NCI-H146 treated with DMSO at 0.1 percent for 48 hours (cell line): ENCODE data around the gene CD247.

ENCODE experiments used
- DNase-seq: peaks from one replicate; lab custom pipeline; 2025; ENCODE audit not compliant: unreplicated experiment; lab: John Stamatoyannopoulos, UW

The CD247 gene

DNA sequence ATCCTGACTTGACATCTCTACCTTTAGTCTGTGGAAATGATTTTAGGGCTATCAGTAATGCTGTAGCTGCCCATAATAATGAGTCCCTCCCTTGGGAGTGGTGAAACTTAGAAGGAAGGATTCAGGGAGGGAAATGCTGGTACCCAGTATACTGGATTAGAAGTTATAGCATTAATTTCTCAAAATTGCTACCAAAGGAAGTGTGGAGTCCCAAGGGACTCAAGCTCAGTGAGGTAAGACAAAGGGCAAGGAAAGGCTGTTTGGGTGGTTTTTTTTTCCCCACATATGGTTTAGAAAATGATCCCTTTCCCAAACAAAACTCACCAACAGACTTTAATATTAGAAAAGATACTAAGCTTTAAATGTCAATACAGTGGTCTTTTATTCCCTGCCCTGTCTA is 99.9 kb downstream of the CD247 start:
- DNase-seq = no peak

DNA sequence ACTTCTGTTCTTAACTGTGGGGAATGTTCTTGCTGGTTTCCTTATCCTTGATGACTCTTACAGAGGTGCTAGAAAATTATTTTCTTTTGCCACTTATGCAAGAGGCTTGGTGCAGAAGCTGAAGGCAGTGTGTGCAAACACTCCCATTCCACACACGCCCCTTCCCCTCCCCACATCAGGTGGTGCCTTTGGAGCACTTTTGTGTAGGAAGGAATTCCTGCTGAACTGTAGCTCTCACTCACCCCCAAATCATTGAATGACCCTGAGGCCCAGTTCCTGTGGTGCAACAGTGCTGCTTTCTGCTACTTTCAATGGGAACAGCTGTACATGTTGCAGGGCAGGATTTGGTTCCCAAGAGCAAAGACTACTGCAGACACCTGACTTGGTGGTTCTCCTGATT is 101.8 kb downstream of the CD247 start:
- DNase-seq = no peak

DNA sequence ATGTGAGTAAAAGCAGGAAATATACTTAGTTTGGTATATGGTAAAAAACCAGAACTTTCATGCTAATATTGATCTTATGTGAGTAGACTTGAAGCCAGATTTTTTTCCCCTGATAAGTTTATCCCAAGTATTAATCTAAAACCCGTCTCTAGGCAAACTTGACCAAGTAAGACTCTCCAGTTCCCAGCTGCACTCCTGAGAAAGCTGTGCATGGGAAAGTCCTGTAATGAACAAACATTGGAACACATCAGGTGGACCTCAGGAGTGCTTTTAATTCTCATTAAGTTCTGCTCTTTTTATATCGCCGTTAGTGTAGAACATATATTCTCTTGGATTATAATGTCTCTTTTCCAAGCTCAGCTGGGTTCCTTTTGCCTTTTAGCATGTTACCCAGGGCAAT is 105.0 kb downstream of the CD247 start:
- DNase-seq = no peak

- DNase-seq = no peak
These were observed 105.4 kb downstream of the CD247 start for GRCh38 chr1:167412920-167413319.

- no peak for DNase-seq
These were observed 106.3 kb downstream of the CD247 start for GRCh38 chr1:167412072-167412471.

DNA sequence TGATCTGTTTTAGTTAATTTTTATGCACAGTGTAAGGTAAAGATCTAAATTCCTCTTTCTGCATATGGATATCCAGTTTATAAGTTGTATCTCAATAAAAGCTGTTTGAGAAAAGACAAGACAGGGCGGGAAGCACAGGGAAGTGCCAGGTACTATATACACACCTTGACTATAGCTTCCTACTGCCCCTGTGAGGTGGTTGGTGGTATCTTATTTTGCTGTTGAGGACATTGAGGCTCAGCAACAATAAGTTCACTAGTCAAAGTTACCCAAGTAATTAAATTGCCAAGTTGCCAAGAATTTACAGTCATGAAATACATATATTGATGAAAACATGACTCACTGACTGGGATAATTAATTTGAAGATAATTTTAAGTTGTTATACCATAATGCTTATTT is 109.1 kb downstream of the CD247 start:
- DNase-seq = no peak

DNA sequence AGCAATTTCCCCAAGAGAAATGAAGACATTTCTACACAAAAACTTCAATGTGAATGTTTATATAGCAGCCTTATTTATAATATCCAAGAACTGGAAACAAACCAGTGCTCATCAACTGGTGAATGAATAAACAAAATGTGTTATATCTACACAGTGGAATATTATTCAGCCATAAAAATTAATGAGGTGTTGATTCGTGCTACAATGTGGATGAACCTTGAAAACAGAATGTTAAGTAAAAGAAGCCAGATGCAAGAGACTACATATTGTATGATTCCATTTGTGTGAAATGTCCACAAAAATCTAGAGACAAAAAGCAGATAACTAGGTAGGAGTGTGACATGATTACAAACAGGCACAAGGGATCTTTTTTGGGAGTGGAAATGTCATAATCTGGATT is 110.0 kb downstream of the CD247 start:
- DNase-seq = no peak

- DNase-seq = no peak
These were observed 113.4 kb downstream of the CD247 start for GRCh38 chr1:167404908-167405307.

GRCh38 chr1:167404161-167404888 is 114.0 kb downstream of the CD247 start:
- no peak for DNase-seq

- peak; percentile 86 for DNase-seq
These were observed 117.0 kb downstream of the CD247 start for GRCh38 chr1:167401260-167401873.

DNA sequence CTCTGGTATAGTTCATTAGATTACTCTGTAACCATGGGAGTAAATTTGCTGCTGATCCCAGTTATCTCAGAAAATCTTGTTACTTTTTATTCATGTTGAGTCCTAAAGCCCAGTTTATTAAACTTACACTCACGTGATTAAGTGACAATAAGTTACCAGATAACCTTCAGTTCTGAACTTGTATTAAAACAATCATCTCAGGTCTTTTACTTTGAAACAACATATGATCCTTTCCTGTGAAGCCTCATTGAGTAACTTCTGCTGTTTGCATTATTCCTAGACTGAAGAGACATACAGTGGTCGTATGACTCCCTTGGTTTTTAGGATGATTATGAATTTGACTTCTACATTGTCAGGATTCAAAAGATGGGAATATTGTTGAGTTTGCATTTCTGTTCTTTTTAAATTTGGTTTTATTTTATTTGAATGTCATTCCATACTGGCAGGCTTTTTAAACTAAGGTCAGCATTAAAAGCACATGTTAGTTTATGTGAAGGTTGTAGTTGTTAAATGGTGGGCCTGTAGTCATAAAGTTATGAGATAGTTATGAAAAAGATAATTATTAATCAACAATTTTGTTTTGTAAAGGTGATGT is 117.9 kb downstream of the CD247 start:
- no peak for DNase-seq

- DNase-seq = no peak
These were observed 126.1 kb downstream of the CD247 start for GRCh38 chr1:167392200-167392696.

DNA sequence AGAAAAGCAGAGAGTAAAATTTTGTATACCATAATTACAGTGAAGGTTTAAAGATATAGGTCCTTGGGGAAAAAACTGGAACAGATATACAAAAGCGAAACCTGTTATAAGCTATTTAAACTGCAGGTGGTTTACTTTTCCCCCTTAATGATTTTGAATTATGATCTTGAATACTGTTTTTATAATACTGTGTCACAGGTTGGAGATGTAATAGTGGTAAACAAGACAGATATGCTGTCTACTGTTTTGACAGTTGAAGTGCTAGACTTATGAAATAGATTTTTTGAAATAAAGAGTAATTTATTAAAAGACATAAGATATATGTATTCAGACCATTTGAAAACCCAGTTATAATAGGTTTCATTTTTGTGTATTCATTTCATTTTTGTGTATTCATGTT is 129.4 kb downstream of the CD247 start:
- no peak for DNase-seq

- no peak for DNase-seq
These were observed 130.9 kb downstream of the CD247 start for GRCh38 chr1:167387251-167387910.
